ENCODE results near the gene MCC.

The MCC gene

GRCh38 chr5:113054899-113055298, 433.4 kb downstream of the MCC start:
- no peak for DNase-seq (ENCODE audit: low read depth)

- no peak for DNase-seq (ENCODE audit: low read depth)
Observed at GRCh38 chr5:113053511-113053995, 434.7 kb downstream of the MCC start.

GRCh38 chr5:113052041-113052795, 436.0 kb downstream of the MCC start:
- DNase-seq (ENCODE audit: low read depth), result no peak

- peak; percentile 64 for DNase-seq (ENCODE audit: low read depth)
Observed at GRCh38 chr5:113050721-113051382, 437.4 kb downstream of the MCC start.

GRCh38 chr5:113048931-113049330, 439.3 kb downstream of the MCC start:
- no peak for DNase-seq (ENCODE audit: low read depth)

- DNase-seq (ENCODE audit: low read depth), result no peak
Observed at GRCh38 chr5:113047733-113048652, 440.3 kb downstream of the MCC start.

GRCh38 chr5:113047234-113047633, 441.0 kb downstream of the MCC start:
- no peak for DNase-seq (ENCODE audit: low read depth)

GRCh38 chr5:113044776-113045465, 443.3 kb downstream of the MCC start:
- DNase-seq (ENCODE audit: low read depth), result no peak

GRCh38 chr5:113043491-113043931, 444.7 kb downstream of the MCC start:
- no peak for DNase-seq (ENCODE audit: low read depth)

GRCh38 chr5:113042491-113043243, 445.6 kb downstream of the MCC start:
- DNase-seq (ENCODE audit: low read depth), result no peak

GRCh38 chr5:113040672-113041260, 447.5 kb downstream of the MCC start:
- DNase-seq (ENCODE audit: low read depth), result no peak

GRCh38 chr5:113039934-113040285, 448.3 kb downstream of the MCC start:
- DNase-seq (ENCODE audit: low read depth), result no peak

GRCh38 chr5:113039229-113039933, 448.9 kb downstream of the MCC start:
- no peak for DNase-seq (ENCODE audit: low read depth)

- DNase-seq (ENCODE audit: low read depth), result no peak
Observed at GRCh38 chr5:113038714-113039113, 449.5 kb downstream of the MCC start.

GRCh38 chr5:113038136-113038535, 450.1 kb downstream of the MCC start:
- no peak for DNase-seq (ENCODE audit: low read depth)

GRCh38 chr5:113036826-113037225, 451.4 kb downstream of the MCC start:
- no peak for DNase-seq (ENCODE audit: low read depth)

GRCh38 chr5:113036321-113036720, 451.9 kb downstream of the MCC start:
- no peak for DNase-seq (ENCODE audit: low read depth)

- no peak for DNase-seq (ENCODE audit: low read depth)
Observed at GRCh38 chr5:113035096-113035495, 453.2 kb downstream of the MCC start.

GRCh38 chr5:113034182-113034773, 454.0 kb downstream of the MCC start:
- peak; percentile 75 for DNase-seq (ENCODE audit: low read depth)

- no peak for DNase-seq (ENCODE audit: low read depth)
Observed at GRCh38 chr5:113031557-113031956, 456.7 kb downstream of the MCC start.

Measured in GM04503 (cell line).